H1 (cell line): Measurements from ENCODE around the gene GRIK4.

ENCODE experiments used
- CBX5 ChIP-seq: fragments of 300-800, 300-1000 bp; sonication (generic); IDR thresholded peaks from 2 replicates; pipeline ENCODE4 v1.7.1; 2016; ENCODE audit warnings: antibody characterized with exemption, low read length, low read depth
- CHD2 ChIP-seq: IDR thresholded peaks from 2 replicates; pipeline ENCODE4 v1.6.1; 2012; ENCODE audit warnings: low read length, improper control_type of control experiment
- CTCF ChIP-seq, 3 experiments: IDR thresholded peaks; 1 replicate in 2 of 3; 2 replicates in 1 of 3; pipeline versions ENCODE4 v1.5.1 to v1.6.1; 2011; ENCODE audit warnings: low read length in 3 of 3, mild to moderate bottlenecking in 3 of 3, inconsistent platforms in 2 of 3, low read depth in 1 of 3, moderate library complexity in 1 of 3; ENCODE audit not compliant: insufficient read depth in 1 of 3; ENCODE audit errors: control extremely low read depth in 1 of 3
- FOSL1 ChIP-seq: IDR thresholded peaks from 2 replicates; pipeline ENCODE4 v1.6.1; 2011; ENCODE audit warnings: mild to moderate bottlenecking, low read depth, low read length, moderate library complexity; ENCODE audit not compliant: insufficient read depth
- JUN ChIP-seq: IDR thresholded peaks from 2 replicates; pipeline ENCODE4 v1.6.1; 2011; ENCODE audit warnings: low read depth, mild to moderate bottlenecking, improper control_type of control experiment, low read length
- JUND ChIP-seq: IDR thresholded peaks from 2 replicates; pipeline ENCODE4 v1.6.1; 2011; ENCODE audit warnings: mild to moderate bottlenecking, improper control_type of control experiment, low read length
- KDM1A ChIP-seq: fragments of 200-600, 300-600 bp; sonication (generic); IDR thresholded peaks from 2 replicates; pipeline ENCODE4 v1.7.1; 2016; ENCODE audit warnings: mild to moderate bottlenecking, low read length, borderline replicate concordance
- PHF8 ChIP-seq: fragments of 200-600 bp; sonication (generic); conservative IDR thresholded peaks from 2 replicates; pipeline ENCODE4 v1.7.1; 2012; ENCODE audit warnings: low read depth, mild to moderate bottlenecking, inconsistent platforms, low read length, moderate library complexity
- POLR2A ChIP-seq, 2 experiments: IDR thresholded peaks; 1 replicate in 1 of 2; 2 replicates in 1 of 2; pipeline ENCODE4 v1.6.1; 2011; ENCODE audit warnings: low read depth in 2 of 2, low read length in 2 of 2, mild to moderate bottlenecking in 2 of 2; ENCODE audit errors: control extremely low read depth in 1 of 2
- POLR2AphosphoS5 ChIP-seq: IDR thresholded peaks from 2 replicates; pipeline ENCODE4 v1.6.1; 2011; ENCODE audit warnings: low read depth, low read length
- SP2 ChIP-seq: IDR thresholded peaks from 2 replicates; pipeline ENCODE4 v1.6.1; 2012; ENCODE audit warnings: mild to moderate bottlenecking, low read length, inconsistent platforms
- TF ChIP-seq, protein P1 (sequence below): IDR thresholded peaks from 2 replicates; pipeline ENCODE4 v1.6.1; 2012; ENCODE audit warnings: low read length, inconsistent platforms

GRCh38 chr11:120883404-120884080 lies 372.0 kb downstream of the GRIK4 start:
- TF ChIP-seq CTCF (IDR thresholded peaks at IDR 0.05; ENCODE audit: control extremely low read depth in 1 of 3, insufficient read depth in 1 of 3, low read depth in 1 of 3, low read length in 3 of 3) (no peak), JUN (no peak), CBX5 (no peak), CHD2 (no peak), SP2 (no peak), FOSL1 (no peak), POLR2A (IDR thresholded peaks at IDR 0.05; ENCODE audit: control extremely low read depth in 1 of 2, low read depth in 2 of 2, low read length in 2 of 2) (no peak), POLR2AphosphoS5 (no peak), PHF8 (no peak), KDM1A (no peak), JUND (no peak)
- TF ChIP-seq, protein P1, sequence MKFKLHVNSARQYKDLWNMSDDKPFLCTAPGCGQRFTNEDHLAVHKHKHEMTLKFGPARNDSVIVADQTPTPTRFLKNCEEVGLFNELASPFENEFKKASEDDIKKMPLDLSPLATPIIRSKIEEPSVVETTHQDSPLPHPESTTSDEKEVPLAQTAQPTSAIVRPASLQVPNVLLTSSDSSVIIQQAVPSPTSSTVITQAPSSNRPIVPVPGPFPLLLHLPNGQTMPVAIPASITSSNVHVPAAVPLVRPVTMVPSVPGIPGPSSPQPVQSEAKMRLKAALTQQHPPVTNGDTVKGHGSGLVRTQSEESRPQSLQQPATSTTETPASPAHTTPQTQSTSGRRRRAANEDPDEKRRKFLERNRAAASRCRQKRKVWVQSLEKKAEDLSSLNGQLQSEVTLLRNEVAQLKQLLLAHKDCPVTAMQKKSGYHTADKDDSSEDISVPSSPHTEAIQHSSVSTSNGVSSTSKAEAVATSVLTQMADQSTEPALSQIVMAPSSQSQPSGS = no peak
